IMR-90 (cell line): ENCODE data around the gene ORAI3. TPM values are rescaled to one million over a fixed set of nuclear protein-coding genes. Genes with fewer than 3 reads are reported as not detected.

Source experiments
- ATAC-seq: fragments of 200-7000 bp; cut with Tn5 transposase; 2 replicates; pipeline ENCODE4 v1.9.1; 2020; ENCODE audit warnings: low read depth, mild to moderate bottlenecking, moderate library complexity
- BruUV-seq: library from RNA; stranded (reverse); fragments of 400-500 nt; replicated peaks from 2 replicates; lab custom pipeline; 2021; lab: Mats Ljungman, UMichigan
- CTCF ChIA-PET: fragments of 300-600 bp; formaldehyde crosslinking; extraction: SDS; loops from one replicate; lab custom pipeline; 2021; ENCODE audit warnings: antibody characterized with exemption; lab: Yijun Ruan, JAX
- POLR2A ChIA-PET: fragments of 300-600 bp; sonication (Branson Sonifier 250); formaldehyde crosslinking; loops from one replicate; lab custom pipeline; 2022; ENCODE audit warnings: antibody characterized with exemption; ENCODE audit not compliant: unreplicated experiment; lab: Charles Lee
- DNase-seq: peaks from one replicate; pipeline ENCODE4 v3.0.0; 2013
- H2AFZ ChIP-seq: replicated peaks from 2 replicates; pipeline ENCODE3; 2013; ENCODE audit warnings: low read length, mild to moderate bottlenecking; ENCODE audit not compliant: poor library complexity
- H2AK5ac ChIP-seq: 2 replicates; pipeline ENCODE4 v1.6.1; 2013; ENCODE audit warnings: low read depth, low read length, inconsistent platforms
- H2AK9ac ChIP-seq: replicated peaks from 2 replicates; pipeline ENCODE3; 2013; ENCODE audit warnings: mild to moderate bottlenecking, low read depth, low read length, moderate library complexity; ENCODE audit not compliant: poor library complexity
- H2BK120ac ChIP-seq: 2 replicates; pipeline ENCODE4 v1.6.1; 2013; ENCODE audit warnings: low read depth, low read length, inconsistent platforms
- H2BK15ac ChIP-seq: 3 replicates; pipeline ENCODE4 v1.6.1; 2013; ENCODE audit warnings: low read depth, low read length, inconsistent platforms
- H2BK20ac ChIP-seq: 2 replicates; pipeline ENCODE4 v1.6.1; 2013; ENCODE audit warnings: low read depth, mild to moderate bottlenecking, inconsistent platforms, low read length, moderate library complexity
- H2BK5ac ChIP-seq: 2 replicates; pipeline ENCODE4 v1.6.1; 2013; ENCODE audit warnings: mild to moderate bottlenecking, low read depth, low read length, inconsistent platforms; ENCODE audit not compliant: poor library complexity, severe bottlenecking
- H3K14ac ChIP-seq: replicated peaks from 2 replicates; pipeline ENCODE4 v1.6.1; 2013; ENCODE audit warnings: low read depth, low read length, inconsistent platforms
- H3K18ac ChIP-seq: 2 replicates; pipeline ENCODE4 v1.6.1; 2013; ENCODE audit warnings: low read depth, low read length, control low read depth
- H3K23ac ChIP-seq: 2 replicates; pipeline ENCODE4 v1.6.1; 2013; ENCODE audit warnings: low read depth, low read length, inconsistent platforms
- H3K27ac ChIP-seq: 2 replicates; pipeline ENCODE4 v1.5.1; 2013; ENCODE audit warnings: mild to moderate bottlenecking, control low read depth, low read length; ENCODE audit not compliant: insufficient read depth
- H3K27me3 ChIP-seq: 2 replicates; pipeline ENCODE4 v1.6.1; 2013; ENCODE audit warnings: low read length; ENCODE audit not compliant: control insufficient read depth, insufficient read depth
- H3K36me3 ChIP-seq: 2 replicates; pipeline ENCODE4 v1.6.1; 2013; ENCODE audit warnings: low read length, mixed read lengths; ENCODE audit not compliant: control insufficient read depth, insufficient read depth
- H3K4ac ChIP-seq: 2 replicates; pipeline ENCODE4 v1.6.1; 2013; ENCODE audit warnings: low read depth, low read length, inconsistent platforms
- H3K4me1 ChIP-seq: 2 replicates; pipeline ENCODE4 v1.6.1; 2013; ENCODE audit warnings: low read length, mixed read lengths; ENCODE audit not compliant: control insufficient read depth, insufficient read depth
- H3K4me2 ChIP-seq: 2 replicates; pipeline ENCODE4 v1.6.1; 2013; ENCODE audit warnings: low read depth, mild to moderate bottlenecking, control low read depth, low read length, moderate library complexity
- H3K4me3 ChIP-seq: 2 replicates; pipeline ENCODE4 v1.5.1; 2013; ENCODE audit warnings: low read depth, mild to moderate bottlenecking, control low read depth, low read length, moderate library complexity; ENCODE audit not compliant: insufficient read depth
- H3K56ac ChIP-seq: 2 replicates; pipeline ENCODE4 v1.6.1; 2013; ENCODE audit warnings: low read length, inconsistent platforms; ENCODE audit not compliant: insufficient read depth; ENCODE audit errors: extremely low read depth
- H3K79me1 ChIP-seq, 2 experiments: 2 replicates each; pipeline ENCODE4 v1.6.1; 2013; ENCODE audit warnings: low read length in 2 of 2, inconsistent platforms in 1 of 2, low read depth in 1 of 2
- H3K9ac ChIP-seq: 2 replicates; pipeline ENCODE4 v1.6.1; 2013; ENCODE audit warnings: low read depth, low read length, control low read depth
- H3K9me1 ChIP-seq: 2 replicates; pipeline ENCODE4 v1.6.1; 2013; ENCODE audit warnings: low read length, inconsistent platforms; ENCODE audit not compliant: insufficient read depth
- H3K9me3 ChIP-seq: 2 replicates; pipeline ENCODE4 v1.6.1; 2013; ENCODE audit warnings: low read length; ENCODE audit not compliant: control insufficient read depth, insufficient read depth
- H4K20me1 ChIP-seq: 2 replicates; pipeline ENCODE4 v1.6.1; 2013; ENCODE audit warnings: low read length, inconsistent platforms; ENCODE audit not compliant: insufficient read depth
- H4K5ac ChIP-seq: 2 replicates; pipeline ENCODE4 v1.6.1; 2013; ENCODE audit warnings: mild to moderate bottlenecking, low read depth, low read length, control low read depth
- H4K8ac ChIP-seq, 2 experiments: 2 replicates each; pipeline ENCODE4 v1.6.1; 2013; ENCODE audit warnings: low read depth in 2 of 2, low read length in 2 of 2, control low read depth in 1 of 2, inconsistent platforms in 1 of 2
- H4K91ac ChIP-seq: 2 replicates; pipeline ENCODE4 v1.6.1; 2013; ENCODE audit warnings: low read depth, low read length, inconsistent platforms; ENCODE audit not compliant: insufficient read depth
- BHLHE40 ChIP-seq: fragments of 150-350 bp; IDR thresholded peaks from 2 replicates; pipeline ENCODE4 v1.6.1; 2016; ENCODE audit warnings: mild to moderate bottlenecking, low read depth, low read length
- CEBPB ChIP-seq: IDR thresholded peaks from 2 replicates; pipeline ENCODE4 v1.6.1; 2012; ENCODE audit warnings: low read depth, low read length, improper control_type of control experiment
- CTCF ChIP-seq: conservative IDR thresholded peaks from 2 replicates; pipeline ENCODE4 v1.5.1; 2012; ENCODE audit warnings: mild to moderate bottlenecking, low read depth, low read length, improper control_type of control experiment
- ELK1 ChIP-seq: fragments of 150-350 bp; IDR thresholded peaks from 2 replicates; pipeline ENCODE4 v1.6.1; 2016; ENCODE audit warnings: low read depth, mild to moderate bottlenecking, low read length, moderate library complexity, borderline replicate concordance
- MAFK ChIP-seq: IDR thresholded peaks from 2 replicates; pipeline ENCODE4 v1.6.1; 2012; ENCODE audit warnings: low read depth, low read length, improper control_type of control experiment
- MAZ ChIP-seq: IDR thresholded peaks from 2 replicates; pipeline ENCODE4 v1.6.1; 2012; ENCODE audit warnings: low read depth, mild to moderate bottlenecking, low read length, improper control_type of control experiment, moderate library complexity, borderline replicate concordance
- NFE2L2 ChIP-seq: fragments of 150-350 bp; IDR thresholded peaks from 2 replicates; pipeline ENCODE4 v1.6.1; 2016; ENCODE audit warnings: low read depth, mild to moderate bottlenecking, low read length
- RCOR1 ChIP-seq: IDR thresholded peaks from 2 replicates; pipeline ENCODE4 v1.6.1; 2012; ENCODE audit warnings: mild to moderate bottlenecking, low read length, improper control_type of control experiment; ENCODE audit not compliant: insufficient replicate concordance
- USF2 ChIP-seq: fragments of 150-350 bp; IDR thresholded peaks from 2 replicates; pipeline ENCODE4 v1.6.1; 2017; ENCODE audit warnings: mild to moderate bottlenecking, antibody characterized with exemption, low read length, low read depth
- WGBS, 2 experiments: methylation state at CpG; one replicate each; pipeline versions ENCODE4 v1.1.5 to v1.1.7; 2013; ENCODE audit warnings: missing lambda C conversion rate in 2 of 2; ENCODE audit not compliant: insufficient read length in 1 of 2; ENCODE audit errors: extremely low coverage in 2 of 2; 5-methylcytosine and 5-hydroxymethylcytosine counted together
- dilution Hi-C: fragments of 300-500 bp; cut with HindIII; formaldehyde crosslinking; loops from one replicate; pipeline ENCODE4 v1.14.3; 2018; ENCODE audit warnings: low sequenced_read_pairs; ENCODE audit not compliant: unreplicated experiment
- in situ Hi-C: fragments of 300-500 bp; cut with MboI; formaldehyde crosslinking; loops from 3 replicates; pipeline ENCODE4 v1.14.3; 2019; ENCODE audit warnings: low sequenced_read_pairs, inconsistent platforms, mixed read lengths
- intact Hi-C: fragments of 100-400 bp; cut with micrococcal nuclease; formaldehyde crosslinking; loops from 2 replicates; pipeline ENCODE4 v1.10.0; 2022
- polyA plus RNA-seq, 3 experiments: library from polyadenylated mRNA; depleted of rRNA; stranded (reverse); fragments of >200 nt; gene quantifications; 2 replicates each; pipeline ENCODE4 v1.2.3, GENCODE V29; 2012; ENCODE audit warnings: low replicate concordance in 1 of 3
- total RNA-seq: library from RNA; depleted of rRNA; stranded (reverse); fragments of >200 nt; gene quantifications from 2 replicates; pipeline ENCODE4 v1.2.3, GENCODE V29; 2012

Gene ORAI3
- total and polyA plus RNA-seq, 2 of the 4 experiments (the other 2 are of a cell fraction): 6.8 to 16.9 TPM

GRCh38 chr16:30966033-30966619, 17.3 kb downstream of the ORAI3 start:
- peaks cover 5% of the 10 kb centered on the region; the same call in 1 of the 2 replicates for H4K20me1 ChIP-seq
- no peak overlapping the region for H3K27ac ChIP-seq
- H3K36me3 ChIP-seq: peaks cover 71% of the 10 kb centered on the region
- ATAC-seq (no peak), DNase-seq (no peak)
- in situ Hi-C loops: no loop called here
- no peak overlapping the region for H3K4me2 ChIP-seq
- H3K56ac ChIP-seq: no peak overlapping the region
- no peak overlapping the region for H2AK9ac ChIP-seq
- H3K23ac ChIP-seq: no peak overlapping the region
- peaks cover 5 to 17% of the 10 kb centered on the region in 2 experiments; a peak in 3 of 4 replicates for H3K79me1 ChIP-seq
- H3K9me3 ChIP-seq: no peaks in the 10 kb centered on the region
- WGBS, 2 experiments: 97% methylated on average over 12 of the region's 19 CpGs; no CpG with 5 or more reads in 1 of the 2 experiments
- ChIA-PET CTCF (no interaction called here), POLR2A (interaction anchor here (0.6 kb wide), 1 partner anchor 180 kb away, joined by 5 read pairs; no protein-coding TSS in a partner anchor)
- H3K27me3 ChIP-seq: no peaks in the 10 kb centered on the region
- H4K5ac ChIP-seq: no peak overlapping the region
- no peak overlapping the region for H2AFZ ChIP-seq
- H3K9ac ChIP-seq: no peak overlapping the region
- no peak overlapping the region for H3K18ac ChIP-seq
- intact Hi-C loops: no loop called here
- no peak overlapping the region for H2BK120ac ChIP-seq
- no peaks in the 10 kb centered on the region for H3K4me1 ChIP-seq
- H3K4ac ChIP-seq: no peak overlapping the region
- no peak overlapping the region for H3K4me3 ChIP-seq
- no peak for TF ChIP-seq CEBPB
- TF ChIP-seq ELK1: no peak
- no peak for TF ChIP-seq NFE2L2
- no peak for TF ChIP-seq MAZ
- no peak for TF ChIP-seq RCOR1
- TF ChIP-seq USF2: no peak
- no peak for TF ChIP-seq CTCF
- TF ChIP-seq BHLHE40: no peak
- TF ChIP-seq MAFK: no peak
- no peak overlapping the region for H2AK5ac ChIP-seq
- H3K14ac ChIP-seq: no peak overlapping the region
- H3K9me1 ChIP-seq: no peaks in the 10 kb centered on the region
- no peak overlapping the region for H4K8ac ChIP-seq
- no TSS peak for BruUV-seq
- H2BK5ac ChIP-seq: no peak overlapping the region
- H2BK20ac ChIP-seq: no peak overlapping the region
- no peak overlapping the region for H2BK15ac ChIP-seq
- H4K91ac ChIP-seq: no peak overlapping the region
- dilution Hi-C loops: no loop called here
